ENCODE measurements around the gene ZNF777.
"Not testable (repeated sequence)": the region's sequence is repeated elsewhere in the genome, so short reads cannot be mapped to it uniquely, and the experiment has no call there.

The ZNF777 gene

GRCh38 chr7:149413083-149413482 is 47.8 kb downstream of the ZNF777 start:
- DNase-seq (ENCODE audit: low spot score) = not testable (repeated sequence)

- DNase-seq (ENCODE audit: low spot score) = no peak
These were observed 51.0 kb downstream of the ZNF777 start for GRCh38 chr7:149409895-149410294.

GRCh38 chr7:149404825-149405224 is 56.0 kb downstream of the ZNF777 start:
- no peak for DNase-seq (ENCODE audit: low spot score)

- DNase-seq (ENCODE audit: low spot score) = no peak
These were observed 56.5 kb downstream of the ZNF777 start for GRCh38 chr7:149404396-149404795.

GRCh38 chr7:149398195-149398820 is 62.6 kb downstream of the ZNF777 start:
- no peak for DNase-seq (ENCODE audit: low spot score)

GRCh38 chr7:149397470-149398043 is 63.3 kb downstream of the ZNF777 start:
- no peak for DNase-seq (ENCODE audit: low spot score)

GRCh38 chr7:149388550-149389335 is 72.1 kb downstream of the ZNF777 start:
- DNase-seq (ENCODE audit: low spot score) = not testable (repeated sequence)

- not testable (repeated sequence) for DNase-seq (ENCODE audit: low spot score)
These were observed 74.3 kb downstream of the ZNF777 start for GRCh38 chr7:149386514-149386913.

- no peak for DNase-seq (ENCODE audit: low spot score)
These were observed 75.5 kb downstream of the ZNF777 start for GRCh38 chr7:149385195-149385950.

Measured in pons (tissue), 1 donor.